B cell (primary cell): Measurements from ENCODE around the gene RPS18. TPM values are rescaled to one million over a fixed set of nuclear protein-coding genes. Genes with fewer than 3 reads are reported as not detected.

Experiments
- ATAC-seq: fragments of 200-7000 bp; cut with Tn5 transposase; one replicate; pipeline ENCODE4 v1.10.0; 2021; ENCODE audit warnings: low read depth, mild to moderate bottlenecking, moderate number of reproducible peaks, moderate library complexity
- CTCF ChIA-PET: fragments of 350-600 bp; sonication (Branson Sonifier 250); formaldehyde crosslinking; loops from one replicate; lab custom pipeline; 2021; ENCODE audit warnings: antibody characterized with exemption, inconsistent platforms; lab: Charles Lee
- POLR2A ChIA-PET: fragments of 350-600 bp; sonication (Branson Sonifier 250); formaldehyde crosslinking; loops from one replicate; lab custom pipeline; 2021; ENCODE audit warnings: antibody characterized with exemption; lab: Charles Lee
- DNase-seq: peaks from one replicate; pipeline ENCODE4 v3.0.0; 2013
- H2AFZ ChIP-seq: 2 replicates; pipeline ENCODE4 v1.6.1; 2012; ENCODE audit warnings: mild to moderate bottlenecking, low read depth, low read length; ENCODE audit not compliant: insufficient read depth, poor library complexity, severe bottlenecking
- H3K27ac ChIP-seq, 2 donors: 1 replicate in 1 of 2; 2 replicates in 1 of 2; pipeline ENCODE4 v1.5.1; 2012 to 2013; ENCODE audit warnings: low read length in 2 of 2, mild to moderate bottlenecking in 2 of 2, moderate library complexity in 1 of 2
- H3K27me3 ChIP-seq, 4 experiments: fragments of 200-600 bp in 1 of 4; sonication (generic) in 1 of 4; replicated peaks in 1 of 4; 1 replicate in 2 of 4; 2 replicates in 2 of 4; pipeline versions ENCODE4 v1.6.1 to v1.7.0; 2013 to 2016; ENCODE audit warnings: low read length in 3 of 4, mild to moderate bottlenecking in 2 of 4, mixed read lengths in 1 of 4, moderate library complexity in 1 of 4; ENCODE audit not compliant: insufficient read depth in 4 of 4, control insufficient read depth in 3 of 4; ENCODE audit errors: control extremely low read depth in 1 of 4
- H3K36me3 ChIP-seq, 2 experiments: replicated peaks in 1 of 2; 1 replicate in 1 of 2; 2 replicates in 1 of 2; pipeline versions ENCODE4 v1.6.1 to v1.7.1; 2013; ENCODE audit warnings: low read length in 1 of 2; ENCODE audit not compliant: insufficient read depth in 2 of 2, control insufficient read depth in 1 of 2; ENCODE audit errors: control extremely low read depth in 1 of 2, extremely low read depth in 1 of 2
- H3K4me1 ChIP-seq, 2 donors: fragments of 200-600 bp in 1 of 2; sonication (generic) in 1 of 2; 1 replicate in 1 of 2; 2 replicates in 1 of 2; pipeline versions ENCODE4 v1.5.1 to v1.6.1; 2013 to 2017; ENCODE audit warnings: low read length in 2 of 2; ENCODE audit not compliant: control insufficient read depth in 2 of 2, insufficient read depth in 2 of 2
- H3K4me2 ChIP-seq: replicated peaks from 2 replicates; pipeline ENCODE3; 2012; ENCODE audit warnings: mild to moderate bottlenecking, low read depth, low read length; ENCODE audit not compliant: poor library complexity, severe bottlenecking
- H3K4me3 ChIP-seq, 5 experiments: fragments of 200-600 bp in 1 of 5; sonication (generic) in 1 of 5; 1 replicate in 3 of 5; 2 replicates in 2 of 5; pipeline versions ENCODE4 v1.5.1 to v1.7.0; 2011 to 2016; ENCODE audit warnings: low read length in 4 of 5, mild to moderate bottlenecking in 4 of 5, low read depth in 2 of 5, control low read depth in 1 of 5, moderate library complexity in 1 of 5; ENCODE audit not compliant: insufficient read depth in 1 of 5; ENCODE audit errors: control extremely low read depth in 1 of 5, extremely low read depth in 1 of 5
- H3K79me2 ChIP-seq: fragments of 200-600 bp; sonication (generic); one replicate; pipeline ENCODE4 v1.6.0; 2016; ENCODE audit warnings: low read length; ENCODE audit not compliant: control insufficient read depth, insufficient read depth
- H3K9ac ChIP-seq: fragments of 200-600 bp; sonication (generic); 2 replicates; pipeline ENCODE4 v1.6.1; 2017; ENCODE audit warnings: mild to moderate bottlenecking, low read length, moderate library complexity
- H3K9me3 ChIP-seq, 3 donors: one replicate each; pipeline versions ENCODE4 v1.6.1 to v1.7.1; 2013; ENCODE audit warnings: low read length in 2 of 3; ENCODE audit not compliant: control insufficient read depth in 2 of 3, insufficient read depth in 1 of 3; ENCODE audit errors: control extremely low read depth in 1 of 3
- H4K20me1 ChIP-seq: 2 replicates; pipeline ENCODE4 v1.6.0; 2012; ENCODE audit warnings: mild to moderate bottlenecking, low read length; ENCODE audit not compliant: insufficient read depth, control insufficient read depth, poor library complexity, severe bottlenecking
- H3K27ac Mint-ChIP-seq: one replicate; pipeline ENCODE4 v1.8.0; 2021; ENCODE audit warnings: mixed read lengths
- H3K27me3 Mint-ChIP-seq: one replicate; pipeline ENCODE4 v1.8.0; 2021; ENCODE audit warnings: mixed read lengths
- H3K4me1 Mint-ChIP-seq: one replicate; pipeline ENCODE4 v1.8.0; 2021; ENCODE audit warnings: mixed read lengths
- H3K4me3 Mint-ChIP-seq: one replicate; pipeline ENCODE4 v1.8.0; 2021; ENCODE audit warnings: mixed read lengths
- H3K9me3 Mint-ChIP-seq: one replicate; pipeline ENCODE4 v1.8.0; 2022; ENCODE audit warnings: mixed read lengths; ENCODE audit not compliant: insufficient read depth
- CTCF ChIP-seq: fragments of 200-600 bp; IDR thresholded peaks from one replicate; pipeline ENCODE4 v1.8.0; 2022; ENCODE audit warnings: antibody characterized with exemption, mild to moderate bottlenecking
- EZH2 ChIP-seq: IDR thresholded peaks from 2 replicates; pipeline ENCODE4 v1.6.1; 2012; ENCODE audit warnings: borderline replicate concordance, low read depth, mild to moderate bottlenecking, moderate library complexity, low read length; ENCODE audit not compliant: insufficient read depth, poor library complexity, severe bottlenecking
- WGBS: methylation state at CpG from one replicate; pipeline ENCODE4 v1.1.5; 2013; ENCODE audit warnings: missing lambda C conversion rate; ENCODE audit not compliant: insufficient coverage; 5-methylcytosine and 5-hydroxymethylcytosine counted together
- intact Hi-C: fragments of 100-400 bp; cut with micrococcal nuclease; formaldehyde crosslinking; loops from one replicate; pipeline ENCODE4 v1.10.0; 2022
- polyA plus RNA-seq: library from polyadenylated mRNA; depleted of rRNA; stranded (reverse); fragments of >200 nt; gene quantifications from 2 replicates; pipeline ENCODE4 v1.2.3, GENCODE V29; 2012
- total RNA-seq, 2 donors: library from RNA; stranded (reverse); fragments of 120-200 nt in 1 of 2; gene quantifications; 1 replicate in 1 of 2; 2 replicates in 1 of 2; pipeline versions ENCODE4 v1.2.3 to v1.2.4, GENCODE V29; 2013 to 2022

Gene RPS18
- total and polyA plus RNA-seq, 2 donors (not counting 1 experiment from before 2014, with no cell fraction given) = 3,830 to 5,829 TPM

- ChIA-PET CTCF (no interaction called here), POLR2A (no interaction called here)
- Mint-ChIP-seq H3K27me3 (no peaks in the 10 kb centered on the region), H3K27ac (peak overlapping the region; percentile 22), H3K4me1 (peaks cover 46% of the 10 kb centered on the region), H3K4me3 (no peak overlapping the region), H3K9me3 (no peaks in the 10 kb centered on the region)
- WGBS = 95% methylated on average over 4 of the region's 4 CpGs
- no peak for DNase-seq
- no peak for TF ChIP-seq EZH2
- no peak for TF ChIP-seq CTCF
- no peak overlapping the region for H3K9ac ChIP-seq
- peaks cover 2 to 73% of the 10 kb centered on the region in 2 experiments for H3K36me3 ChIP-seq
- peaks cover 78% of the 10 kb centered on the region for H3K79me2 ChIP-seq
- H3K4me2 ChIP-seq = no peak overlapping the region
- H3K9me3 ChIP-seq = no peaks in the 10 kb centered on the region
- no peak for ATAC-seq
- H2AFZ ChIP-seq = no peak overlapping the region
- peaks cover 20 to 32% of the 10 kb centered on the region in 2 donors for H3K4me1 ChIP-seq
- intact Hi-C loops = no loop called here
- peak overlapping the region in 1 of 2 donors; percentile 59 for H3K27ac ChIP-seq
- no peak overlapping the region for H3K4me3 ChIP-seq
- peaks cover 72% of the 10 kb centered on the region for H4K20me1 ChIP-seq
- no peaks in the 10 kb centered on the region for H3K27me3 ChIP-seq
Measured at GRCh38 chr6:33306356-33306755, 34.5 kb downstream of the RPS18 start.

- H3K4me1 Mint-ChIP-seq = peaks cover 65% of the 10 kb centered on the region
Measured at GRCh38 chr6:33312361-33313104, 40.7 kb downstream of the RPS18 start.

More at GRCh38 chr6:33312361-33313104, 40.7 kb downstream of the RPS18 start:
- H3K36me3 ChIP-seq = peaks cover 0 to 50% of the 10 kb centered on the region in 2 experiments
- H3K4me3 ChIP-seq = peak overlapping the region; percentile 74 to 100 (median 97)
- H3K79me2 ChIP-seq = peaks cover 94% of the 10 kb centered on the region
- H3K4me2 ChIP-seq = peak overlapping the region; percentile 99
- no peaks in the 10 kb centered on the region for H3K9me3 ChIP-seq
- intact Hi-C loops = loop anchor here (1.0 to 5.0 kb wide), 2 partner anchors 23 to 115 kb away; partner anchors contain the start of genes PFDN6 and WDR46
- Mint-ChIP-seq H3K9me3 (no peaks in the 10 kb centered on the region), H3K27me3 (no peaks in the 10 kb centered on the region), H3K27ac (peak overlapping the region; percentile 98), H3K4me3 (peak overlapping the region; percentile 100)
- ChIA-PET POLR2A (interaction anchor here (0.6 to 4.2 kb wide), 11 partner anchors 12 to 899 kb away, joined by 3 to 40 read pairs (median 5); partner anchors contain the start of genes B3GALT4, CUTA, PFDN6 and RGL2), CTCF (interaction anchor here (0.8 to 5.7 kb wide), 9 partner anchors 8 to 474 kb away, joined by 3 to 54 read pairs (median 7); partner anchors contain the start of genes B3GALT4, RGL2 and TAP2)
- peak overlapping the region; percentile 97 to 100 for H3K27ac ChIP-seq
- H4K20me1 ChIP-seq = peaks cover 52% of the 10 kb centered on the region
- peaks cover 44 to 59% of the 10 kb centered on the region in 2 donors for H3K4me1 ChIP-seq
- DNase-seq (peak; percentile 91), ATAC-seq (peak; percentile 19)
- H3K27me3 ChIP-seq = no peaks in the 10 kb centered on the region
- peak overlapping the region; percentile 100 for H3K9ac ChIP-seq
- TF ChIP-seq EZH2 (no peak), CTCF (no peak)
- no peak overlapping the region for H2AFZ ChIP-seq
- 23% methylated on average over 23 of the region's 29 CpGs for WGBS
